Measurements from ENCODE around the gene OLAH.

DNA sequence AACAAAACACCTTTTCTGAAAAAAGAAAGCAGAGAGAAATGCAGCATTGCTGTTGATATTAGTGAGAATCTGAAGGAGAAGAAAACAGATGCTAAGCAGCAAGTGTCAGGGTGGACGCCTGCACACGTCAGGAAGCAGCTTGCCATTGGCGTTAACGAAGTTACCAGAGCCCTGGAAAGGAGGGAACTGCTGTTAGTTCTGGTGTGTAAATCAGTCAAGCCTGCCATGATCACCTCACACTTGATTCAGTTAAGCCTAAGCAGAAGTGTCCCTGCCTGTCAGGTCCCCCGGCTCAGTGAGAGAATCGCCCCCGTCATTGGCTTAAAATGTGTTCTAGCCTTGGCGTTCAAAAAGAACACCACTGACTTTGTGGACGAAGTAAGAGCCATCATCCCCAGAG is 59.8 kb downstream of the OLAH start:
- TF ChIP-seq GRHL2 (CRISPR knock-in tag; IDR thresholded peaks at IDR 0.05; ENCODE audit: insufficient replicate concordance, severe bottlenecking) (no peak), NFYB (CRISPR knock-in tag; conservative IDR thresholded peaks at IDR 0.05; ENCODE audit: low read depth) (no peak), SP1 (CRISPR knock-in tag; conservative IDR thresholded peaks at IDR 0.05) (no peak), TEAD1 (CRISPR knock-in tag; IDR thresholded peaks at IDR 0.05) (no peak)
- TF ChIP-seq, protein P1, sequence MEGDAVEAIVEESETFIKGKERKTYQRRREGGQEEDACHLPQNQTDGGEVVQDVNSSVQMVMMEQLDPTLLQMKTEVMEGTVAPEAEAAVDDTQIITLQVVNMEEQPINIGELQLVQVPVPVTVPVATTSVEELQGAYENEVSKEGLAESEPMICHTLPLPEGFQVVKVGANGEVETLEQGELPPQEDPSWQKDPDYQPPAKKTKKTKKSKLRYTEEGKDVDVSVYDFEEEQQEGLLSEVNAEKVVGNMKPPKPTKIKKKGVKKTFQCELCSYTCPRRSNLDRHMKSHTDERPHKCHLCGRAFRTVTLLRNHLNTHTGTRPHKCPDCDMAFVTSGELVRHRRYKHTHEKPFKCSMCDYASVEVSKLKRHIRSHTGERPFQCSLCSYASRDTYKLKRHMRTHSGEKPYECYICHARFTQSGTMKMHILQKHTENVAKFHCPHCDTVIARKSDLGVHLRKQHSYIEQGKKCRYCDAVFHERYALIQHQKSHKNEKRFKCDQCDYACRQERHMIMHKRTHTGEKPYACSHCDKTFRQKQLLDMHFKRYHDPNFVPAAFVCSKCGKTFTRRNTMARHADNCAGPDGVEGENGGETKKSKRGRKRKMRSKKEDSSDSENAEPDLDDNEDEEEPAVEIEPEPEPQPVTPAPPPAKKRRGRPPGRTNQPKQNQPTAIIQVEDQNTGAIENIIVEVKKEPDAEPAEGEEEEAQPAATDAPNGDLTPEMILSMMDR (IDR thresholded peaks at IDR 0.05): no peak
- TF ChIP-seq, protein P2, sequence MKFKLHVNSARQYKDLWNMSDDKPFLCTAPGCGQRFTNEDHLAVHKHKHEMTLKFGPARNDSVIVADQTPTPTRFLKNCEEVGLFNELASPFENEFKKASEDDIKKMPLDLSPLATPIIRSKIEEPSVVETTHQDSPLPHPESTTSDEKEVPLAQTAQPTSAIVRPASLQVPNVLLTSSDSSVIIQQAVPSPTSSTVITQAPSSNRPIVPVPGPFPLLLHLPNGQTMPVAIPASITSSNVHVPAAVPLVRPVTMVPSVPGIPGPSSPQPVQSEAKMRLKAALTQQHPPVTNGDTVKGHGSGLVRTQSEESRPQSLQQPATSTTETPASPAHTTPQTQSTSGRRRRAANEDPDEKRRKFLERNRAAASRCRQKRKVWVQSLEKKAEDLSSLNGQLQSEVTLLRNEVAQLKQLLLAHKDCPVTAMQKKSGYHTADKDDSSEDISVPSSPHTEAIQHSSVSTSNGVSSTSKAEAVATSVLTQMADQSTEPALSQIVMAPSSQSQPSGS (CRISPR knock-in tag; IDR thresholded peaks at IDR 0.05; ENCODE audit: borderline replicate concordance, low read depth): no peak
- TF ChIP-seq, protein P3, sequence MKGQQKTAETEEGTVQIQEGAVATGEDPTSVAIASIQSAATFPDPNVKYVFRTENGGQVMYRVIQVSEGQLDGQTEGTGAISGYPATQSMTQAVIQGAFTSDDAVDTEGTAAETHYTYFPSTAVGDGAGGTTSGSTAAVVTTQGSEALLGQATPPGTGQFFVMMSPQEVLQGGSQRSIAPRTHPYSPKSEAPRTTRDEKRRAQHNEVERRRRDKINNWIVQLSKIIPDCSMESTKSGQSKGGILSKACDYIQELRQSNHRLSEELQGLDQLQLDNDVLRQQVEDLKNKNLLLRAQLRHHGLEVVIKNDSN (CRISPR knock-in tag; IDR thresholded peaks at IDR 0.05): no peak
- TF ChIP-seq, protein P4, sequence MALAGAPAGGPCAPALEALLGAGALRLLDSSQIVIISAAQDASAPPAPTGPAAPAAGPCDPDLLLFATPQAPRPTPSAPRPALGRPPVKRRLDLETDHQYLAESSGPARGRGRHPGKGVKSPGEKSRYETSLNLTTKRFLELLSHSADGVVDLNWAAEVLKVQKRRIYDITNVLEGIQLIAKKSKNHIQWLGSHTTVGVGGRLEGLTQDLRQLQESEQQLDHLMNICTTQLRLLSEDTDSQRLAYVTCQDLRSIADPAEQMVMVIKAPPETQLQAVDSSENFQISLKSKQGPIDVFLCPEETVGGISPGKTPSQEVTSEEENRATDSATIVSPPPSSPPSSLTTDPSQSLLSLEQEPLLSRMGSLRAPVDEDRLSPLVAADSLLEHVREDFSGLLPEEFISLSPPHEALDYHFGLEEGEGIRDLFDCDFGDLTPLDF (CRISPR knock-in tag; IDR thresholded peaks at IDR 0.05): no peak
- TF ChIP-seq, protein P5, sequence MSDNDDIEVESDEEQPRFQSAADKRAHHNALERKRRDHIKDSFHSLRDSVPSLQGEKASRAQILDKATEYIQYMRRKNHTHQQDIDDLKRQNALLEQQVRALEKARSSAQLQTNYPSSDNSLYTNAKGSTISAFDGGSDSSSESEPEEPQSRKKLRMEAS (CRISPR knock-in tag; IDR thresholded peaks at IDR 0.05): no peak
